Testis (tissue), 2 donors: Measurements from ENCODE around the gene TXNDC16.

ENCODE experiments used
- CTCF ChIP-seq, 3 experiments: fragments of 450-650 bp in 2 of 3; fragments of 200-600 bp in 1 of 3; sonication (generic) in 1 of 3; IDR thresholded peaks; one replicate each; pipeline ENCODE4 v1.5.1; 2016 to 2019; ENCODE audit warnings: antibody characterized with exemption in 3 of 3, mild to moderate bottlenecking in 2 of 3, moderate library complexity in 1 of 3
- POLR2A ChIP-seq: fragments of 450-650 bp; IDR thresholded peaks from one replicate; pipeline ENCODE4 v1.6.1; 2017; ENCODE audit warnings: antibody characterized with exemption, mild to moderate bottlenecking, moderate library complexity

- TF ChIP-seq CTCF (IDR thresholded peaks at IDR 0.05) = no peak
- TF ChIP-seq POLR2A = no peak
Measured at GRCh38 chr14:52522581-52523345, 29.5 kb downstream of the TXNDC16 start.
